GM19023 (cell line): ENCODE measurements around the gene ACADVL.

Source experiments
- ATAC-seq: cut with Tn5 transposase; IDR thresholded peaks from one replicate; pipeline ENCODE4 v1.9.1; 2021; ENCODE audit warnings: mild to moderate bottlenecking, moderate library complexity; ENCODE audit not compliant: unreplicated experiment

Gene ACADVL

GRCh38 chr17:7191069-7191468 lies 28.7 kb upstream of the ACADVL start:
- no peak for ATAC-seq

GRCh38 chr17:7191571-7192270 lies 28.0 kb upstream of the ACADVL start:
- ATAC-seq = no peak

- no peak for ATAC-seq
Observed at GRCh38 chr17:7192271-7192937, 27.3 kb upstream of the ACADVL start.

GRCh38 chr17:7195971-7196370 lies 23.8 kb upstream of the ACADVL start:
- no peak for ATAC-seq

- ATAC-seq = no peak
Observed at GRCh38 chr17:7196651-7197401, 22.9 kb upstream of the ACADVL start.

- no peak for ATAC-seq
Observed at GRCh38 chr17:7203391-7203790, 16.3 kb upstream of the ACADVL start.

- no peak for ATAC-seq
Observed at GRCh38 chr17:7204336-7204735, 15.4 kb upstream of the ACADVL start.

GRCh38 chr17:7204828-7205461 lies 14.8 kb upstream of the ACADVL start:
- peak; percentile 81 for ATAC-seq

GRCh38 chr17:7205561-7205960 lies 14.2 kb upstream of the ACADVL start:
- no peak for ATAC-seq

GRCh38 chr17:7207120-7208001 lies 12.4 kb upstream of the ACADVL start:
- no peak for ATAC-seq

GRCh38 chr17:7208027-7208571 lies 11.6 kb upstream of the ACADVL start:
- ATAC-seq = no peak

- no peak for ATAC-seq
Observed at GRCh38 chr17:7208754-7209460, 10.8 kb upstream of the ACADVL start.

GRCh38 chr17:7211491-7212273 lies 8.1 kb upstream of the ACADVL start:
- ATAC-seq = no peak

- ATAC-seq = no peak
Observed at GRCh38 chr17:7213895-7214299, 5.8 kb upstream of the ACADVL start.

GRCh38 chr17:7214300-7215135 lies 5.2 kb upstream of the ACADVL start:
- peak; percentile 69 for ATAC-seq

- no peak for ATAC-seq
Observed at GRCh38 chr17:7215136-7215638, 4.6 kb upstream of the ACADVL start.

- no peak for ATAC-seq
Observed at GRCh38 chr17:7215652-7216180, 4.0 kb upstream of the ACADVL start.
